A204.1 (cell line): Measurements from ENCODE around the gene LRRTM2.
"Not testable (repeated sequence)": the region's sequence is repeated elsewhere in the genome, so short reads cannot be mapped to it uniquely, and the experiment has no call there.

Source experiments
- FAIRE-seq: peaks from 2 replicates; lab custom pipeline; 2012; peaks lifted over from hg19 to GRCh38; lab: Jason Lieb, UNC

Gene LRRTM2

DNA sequence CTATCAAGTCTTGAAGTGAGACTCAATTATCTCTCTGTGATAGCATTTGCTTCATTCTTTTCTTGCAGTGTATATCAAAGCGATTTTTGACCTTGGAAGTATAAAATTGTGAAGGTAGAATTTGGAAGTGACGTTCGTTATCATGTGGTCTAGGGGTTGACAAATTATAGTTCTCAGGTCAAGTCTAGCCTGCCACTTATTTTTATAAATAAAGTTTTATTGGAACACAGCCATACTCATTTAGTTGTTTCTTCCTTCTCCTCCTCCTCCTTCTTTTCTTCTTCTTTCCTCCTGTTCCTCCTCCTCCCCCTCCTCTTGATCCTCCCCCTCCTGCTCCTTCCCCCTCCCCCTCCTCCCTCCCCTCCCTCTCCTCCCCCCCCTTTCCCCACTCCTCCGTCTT is 38.0 kb downstream of the LRRTM2 start:
- FAIRE-seq, result no peak

DNA sequence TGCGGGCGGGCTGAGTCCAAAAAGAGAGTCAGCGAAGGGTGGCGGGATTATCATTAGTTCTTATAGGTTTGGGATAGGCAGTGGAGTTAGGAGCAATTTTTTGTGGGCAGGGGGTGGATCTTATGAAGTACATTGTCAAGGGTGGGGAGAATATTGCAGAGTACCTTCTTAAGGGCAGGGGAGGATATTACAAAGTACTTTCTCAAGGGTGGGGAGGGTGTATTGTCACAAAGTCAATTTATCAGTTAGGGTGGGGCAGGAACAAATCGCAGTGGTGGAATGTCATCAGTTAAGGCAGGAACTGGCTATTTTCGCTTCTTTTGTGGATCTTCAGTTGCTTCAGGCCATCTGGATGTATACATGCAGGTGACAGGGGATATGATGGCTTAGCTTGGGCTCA is 40.3 kb downstream of the LRRTM2 start:
- FAIRE-seq, result not testable (repeated sequence)

DNA sequence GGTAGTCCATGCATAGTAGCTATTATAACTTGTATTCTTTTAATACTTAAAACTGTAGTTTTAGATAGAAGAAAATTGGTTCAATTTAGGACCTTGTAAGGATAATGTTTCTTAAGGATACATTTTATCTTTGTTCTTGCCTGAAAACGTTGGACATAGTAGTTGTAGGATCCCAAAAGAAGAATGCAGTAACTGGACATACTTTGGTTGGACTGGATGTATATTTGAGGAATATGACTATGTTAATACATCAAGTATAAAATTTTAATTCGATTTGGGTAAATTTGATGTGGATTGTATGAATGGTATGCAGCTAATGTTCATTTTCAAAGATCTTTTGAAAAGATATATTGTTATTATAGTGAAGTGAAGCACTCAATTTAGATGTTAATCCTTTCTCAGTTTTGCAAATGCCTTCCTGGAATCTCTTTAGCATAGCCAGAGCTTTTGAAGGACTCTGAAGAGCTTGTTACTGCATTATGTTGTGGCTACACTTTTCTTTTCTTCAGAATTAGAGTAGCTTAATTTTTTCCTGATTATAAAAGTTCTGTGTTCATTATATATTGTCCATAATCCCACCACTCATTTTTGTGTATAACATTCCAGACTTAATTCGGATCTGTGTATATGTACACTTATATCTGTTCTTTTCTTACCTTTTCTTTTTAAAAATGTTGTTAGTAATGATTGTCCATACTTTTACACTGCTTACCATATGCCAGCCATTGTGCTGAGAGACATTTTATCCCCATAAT is 41.2 kb downstream of the LRRTM2 start:
- FAIRE-seq, result no peak

- no peak for FAIRE-seq
Observed at GRCh38 chr5:138833080-138833479, 42.1 kb downstream of the LRRTM2 start.

DNA sequence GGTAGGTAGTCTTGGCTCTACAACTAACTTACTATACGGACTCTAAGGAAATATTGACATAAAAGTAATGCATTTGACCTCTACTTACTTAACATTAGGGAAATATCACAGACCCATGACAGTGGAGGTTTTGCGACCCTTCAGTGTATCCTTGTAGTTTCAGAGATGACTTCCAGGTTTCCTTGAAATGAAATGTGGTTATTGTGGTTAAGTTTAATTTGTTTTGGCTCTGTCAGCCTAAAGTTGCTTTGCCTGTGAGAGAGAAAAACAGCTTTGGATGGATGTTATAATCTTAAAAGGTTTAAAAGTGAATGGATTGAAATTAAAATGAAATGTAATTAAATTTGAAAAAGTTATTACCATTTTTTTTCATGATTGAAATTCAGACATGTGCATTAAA is 42.9 kb downstream of the LRRTM2 start:
- no peak for FAIRE-seq

GRCh38 chr5:138831703-138832102 is 43.4 kb downstream of the LRRTM2 start:
- no peak for FAIRE-seq

DNA sequence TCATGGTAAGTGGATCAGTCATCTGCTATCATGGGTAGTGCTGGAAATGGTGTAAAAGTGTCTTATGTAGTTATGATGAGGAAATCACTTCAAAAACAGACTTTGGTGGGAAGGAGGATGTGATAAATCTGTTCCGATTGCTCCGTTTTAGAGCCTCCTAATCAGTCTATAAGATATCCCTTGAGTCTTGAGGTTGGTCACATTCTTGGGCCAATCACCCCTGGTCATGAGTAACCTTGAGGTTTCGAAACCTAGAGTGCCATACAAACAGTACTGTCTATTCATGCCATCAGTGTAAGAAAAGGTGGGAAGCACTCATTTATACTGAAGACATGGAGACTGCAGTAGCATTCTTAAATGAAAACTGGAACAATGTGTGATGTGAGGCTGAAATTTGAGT is 45.8 kb downstream of the LRRTM2 start:
- no peak for FAIRE-seq

DNA sequence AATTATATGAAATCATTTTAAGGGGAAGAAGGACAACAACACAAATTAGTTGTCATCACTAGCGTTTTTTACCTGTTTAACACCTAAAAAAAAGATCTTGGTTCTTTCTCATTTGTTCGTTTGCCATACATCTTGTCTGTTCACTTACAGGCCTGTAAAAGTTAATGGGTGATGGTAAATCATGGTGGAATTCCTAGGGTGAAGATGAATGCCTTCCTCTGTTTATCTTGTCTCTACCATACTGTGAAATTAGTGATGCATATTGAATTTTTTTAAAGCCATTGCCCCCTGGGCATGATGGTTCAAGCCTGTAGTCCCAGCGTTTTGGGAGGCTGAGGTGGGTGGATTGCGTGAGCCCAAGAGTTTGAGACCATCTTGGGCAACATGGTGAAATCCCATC is 46.6 kb downstream of the LRRTM2 start:
- no peak for FAIRE-seq

GRCh38 chr5:138824924-138825863 is 49.9 kb downstream of the LRRTM2 start:
- FAIRE-seq, result peak; percentile 83

DNA sequence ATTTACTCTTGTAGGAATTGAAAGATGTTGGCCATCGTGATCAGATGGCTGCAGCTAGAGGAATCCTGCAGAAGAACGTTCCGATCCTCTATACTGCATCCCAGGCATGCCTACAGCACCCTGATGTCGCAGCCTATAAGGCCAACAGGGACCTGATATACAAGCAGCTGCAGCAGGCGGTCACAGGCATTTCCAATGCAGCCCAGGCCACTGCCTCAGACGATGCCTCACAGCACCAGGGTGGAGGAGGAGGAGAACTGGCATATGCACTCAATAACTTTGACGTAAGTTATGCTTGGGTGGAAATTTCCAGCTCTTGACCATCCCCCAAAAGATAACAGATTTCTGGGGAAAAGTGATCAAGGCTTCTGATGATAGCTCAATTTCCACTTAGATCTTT is 50.6 kb downstream of the LRRTM2 start:
- no peak for FAIRE-seq

DNA sequence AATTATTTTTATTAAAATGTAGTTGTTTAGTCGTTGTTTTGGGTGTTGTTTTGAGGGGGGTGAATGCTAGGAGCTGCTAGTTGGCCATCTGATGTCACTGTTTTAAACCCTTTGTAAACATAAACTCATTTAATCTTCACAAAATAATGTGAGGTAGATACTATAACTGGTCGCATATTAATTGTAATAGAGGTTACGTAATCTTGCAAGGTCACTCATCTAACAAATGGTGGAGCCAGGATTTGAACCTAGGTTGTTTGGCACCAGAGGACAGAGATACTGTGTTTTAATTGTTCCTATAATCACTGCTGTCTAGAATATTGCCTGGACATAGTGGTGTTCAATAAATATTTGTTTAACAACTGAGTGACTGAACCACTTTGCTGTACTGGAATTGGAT is 54.4 kb downstream of the LRRTM2 start:
- FAIRE-seq, result no peak

DNA sequence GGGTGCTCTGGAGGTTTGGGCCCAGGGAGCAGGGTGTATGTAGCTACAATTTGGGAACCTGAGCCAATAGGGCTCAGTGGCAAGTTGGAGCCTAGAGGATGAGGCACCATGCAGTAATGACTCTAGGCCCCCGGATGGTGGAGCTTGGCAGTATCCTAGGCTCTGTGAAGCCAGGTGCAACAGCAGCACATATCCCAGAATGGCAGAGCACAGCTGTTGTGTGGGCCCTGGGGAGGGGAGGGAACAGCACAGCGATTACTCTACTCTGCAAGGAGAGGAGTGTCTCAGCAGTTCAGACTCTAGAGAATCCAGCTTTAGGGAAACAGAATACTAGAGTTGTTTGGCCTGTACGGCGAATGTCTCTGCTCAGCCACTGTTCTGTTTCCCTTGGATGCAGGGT is 56.1 kb downstream of the LRRTM2 start:
- no peak for FAIRE-seq
